ENCODE measurements around the gene SHF.
A peak's percentile ranks its signal among the peaks of the same experiment; 100 is the strongest.

SHF gene

GRCh38 chr15:45179221-45179985 is 8.4 kb downstream of the SHF start:
- Histone ChIP-seq H3K4me1 (ENCODE audit: control insufficient read depth, insufficient read depth, low read length) (peaks cover 14% of the 10 kb centered on the region), H3K9me3 (ENCODE audit: control insufficient read depth, insufficient read depth, low read length) (no peaks in the 10 kb centered on the region), H3K36me3 (ENCODE audit: control insufficient read depth, insufficient read depth, low read length) (peaks cover 3% of the 10 kb centered on the region), H3K27me3 (ENCODE audit: control insufficient read depth, insufficient read depth, low read length) (no peaks in the 10 kb centered on the region), H3K4me3 (ENCODE audit: low read depth, low read length) (no peak overlapping the region), H3K9ac (ENCODE audit: low read depth, low read length) (no peak overlapping the region)

DNA sequence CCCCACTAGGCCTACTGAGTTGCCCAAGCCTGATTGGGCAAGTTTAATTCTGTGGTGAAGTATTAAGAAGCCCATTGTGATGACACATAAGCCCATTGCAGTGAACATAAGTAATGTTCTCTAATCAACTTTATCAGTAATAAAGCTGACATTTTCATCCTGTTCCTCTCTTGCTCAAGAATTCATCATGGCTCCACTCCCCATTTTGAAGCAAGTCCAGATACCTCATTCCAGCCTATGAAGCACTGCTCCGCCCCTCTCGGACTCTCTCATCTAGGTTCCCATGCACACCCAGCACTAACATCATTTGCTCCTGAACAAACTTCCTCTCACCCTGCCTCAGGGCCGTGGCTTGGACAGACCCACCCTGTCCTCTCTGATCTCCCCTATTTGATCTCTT is 10.5 kb downstream of the SHF start:
- H3K9me3 ChIP-seq (ENCODE audit: control insufficient read depth, insufficient read depth, low read length): no peaks in the 10 kb centered on the region
- peaks cover 3% of the 10 kb centered on the region for H3K36me3 ChIP-seq (ENCODE audit: control insufficient read depth, insufficient read depth, low read length)
- peaks cover 8% of the 10 kb centered on the region for H3K4me1 ChIP-seq (ENCODE audit: control insufficient read depth, insufficient read depth, low read length)
- no peaks in the 10 kb centered on the region for H3K27me3 ChIP-seq (ENCODE audit: control insufficient read depth, insufficient read depth, low read length)
- H3K4me3 ChIP-seq (ENCODE audit: low read depth, low read length): no peak overlapping the region
- no peak overlapping the region for H3K9ac ChIP-seq (ENCODE audit: low read depth, low read length)

DNA sequence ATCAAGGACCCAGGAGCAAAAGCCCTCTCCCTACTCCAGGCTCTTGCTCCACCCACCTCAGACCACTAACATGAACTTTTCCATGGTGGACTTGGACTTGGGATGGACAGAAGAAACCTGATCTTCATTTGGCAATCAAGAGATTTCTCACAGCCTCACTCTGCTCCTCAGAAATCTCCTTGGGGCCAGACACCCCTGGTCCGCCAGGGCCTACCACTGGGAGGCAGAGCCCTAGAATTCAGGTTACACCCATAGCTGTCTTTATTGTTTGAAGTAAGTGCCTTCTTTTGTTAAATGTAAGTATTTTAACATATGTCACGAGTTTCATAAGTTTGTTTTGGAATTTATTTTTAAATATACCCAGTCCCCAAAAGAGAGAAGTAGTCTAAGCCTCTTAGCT is 13.2 kb downstream of the SHF start:
- Histone ChIP-seq H3K4me1 (ENCODE audit: control insufficient read depth, insufficient read depth, low read length) (peaks cover 3% of the 10 kb centered on the region), H3K9me3 (ENCODE audit: control insufficient read depth, insufficient read depth, low read length) (no peaks in the 10 kb centered on the region), H3K27me3 (ENCODE audit: control insufficient read depth, insufficient read depth, low read length) (no peaks in the 10 kb centered on the region), H3K36me3 (ENCODE audit: control insufficient read depth, insufficient read depth, low read length) (peaks cover 3% of the 10 kb centered on the region), H3K4me3 (ENCODE audit: low read depth, low read length) (no peak overlapping the region), H3K9ac (ENCODE audit: low read depth, low read length) (no peak overlapping the region)

- H3K4me1 ChIP-seq (ENCODE audit: control insufficient read depth, insufficient read depth, low read length): peaks cover 6% of the 10 kb centered on the region
- H3K36me3 ChIP-seq (ENCODE audit: control insufficient read depth, insufficient read depth, low read length): peaks cover 3% of the 10 kb centered on the region
- H3K9ac ChIP-seq (ENCODE audit: low read depth, low read length): no peak overlapping the region
- H3K27me3 ChIP-seq (ENCODE audit: control insufficient read depth, insufficient read depth, low read length): no peaks in the 10 kb centered on the region
- no peaks in the 10 kb centered on the region for H3K9me3 ChIP-seq (ENCODE audit: control insufficient read depth, insufficient read depth, low read length)
- no peak overlapping the region for H3K4me3 ChIP-seq (ENCODE audit: low read depth, low read length)
Observed at GRCh38 chr15:45174069-45174468, 13.7 kb downstream of the SHF start.

DNA sequence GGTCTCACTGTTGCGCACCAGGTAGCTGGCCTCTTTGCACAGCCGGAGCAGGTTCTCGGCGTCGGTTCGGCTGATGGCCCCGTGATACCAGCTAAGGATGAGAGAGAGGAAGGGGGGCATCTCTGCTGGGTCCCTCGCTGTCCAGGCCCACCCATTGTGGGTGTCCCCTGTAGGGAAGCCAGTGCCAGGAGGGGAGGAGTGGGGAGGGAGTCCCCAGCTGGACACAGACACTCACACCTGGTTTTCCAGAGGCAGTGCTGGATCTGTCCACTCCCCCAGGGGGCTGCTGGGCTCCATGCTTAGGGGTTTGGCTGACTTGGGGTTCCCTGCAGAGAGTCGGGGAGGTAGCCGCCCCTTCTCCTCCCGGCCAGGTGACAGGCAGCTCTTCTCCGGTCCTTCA is 15.9 kb downstream of the SHF start:
- Histone ChIP-seq H3K9ac (ENCODE audit: low read depth, low read length) (no peak overlapping the region), H3K36me3 (ENCODE audit: control insufficient read depth, insufficient read depth, low read length) (no peaks in the 10 kb centered on the region), H3K4me1 (ENCODE audit: control insufficient read depth, insufficient read depth, low read length) (peaks cover 8% of the 10 kb centered on the region), H3K9me3 (ENCODE audit: control insufficient read depth, insufficient read depth, low read length) (no peaks in the 10 kb centered on the region), H3K4me3 (ENCODE audit: low read depth, low read length) (no peak overlapping the region), H3K27me3 (ENCODE audit: control insufficient read depth, insufficient read depth, low read length) (no peaks in the 10 kb centered on the region)

DNA sequence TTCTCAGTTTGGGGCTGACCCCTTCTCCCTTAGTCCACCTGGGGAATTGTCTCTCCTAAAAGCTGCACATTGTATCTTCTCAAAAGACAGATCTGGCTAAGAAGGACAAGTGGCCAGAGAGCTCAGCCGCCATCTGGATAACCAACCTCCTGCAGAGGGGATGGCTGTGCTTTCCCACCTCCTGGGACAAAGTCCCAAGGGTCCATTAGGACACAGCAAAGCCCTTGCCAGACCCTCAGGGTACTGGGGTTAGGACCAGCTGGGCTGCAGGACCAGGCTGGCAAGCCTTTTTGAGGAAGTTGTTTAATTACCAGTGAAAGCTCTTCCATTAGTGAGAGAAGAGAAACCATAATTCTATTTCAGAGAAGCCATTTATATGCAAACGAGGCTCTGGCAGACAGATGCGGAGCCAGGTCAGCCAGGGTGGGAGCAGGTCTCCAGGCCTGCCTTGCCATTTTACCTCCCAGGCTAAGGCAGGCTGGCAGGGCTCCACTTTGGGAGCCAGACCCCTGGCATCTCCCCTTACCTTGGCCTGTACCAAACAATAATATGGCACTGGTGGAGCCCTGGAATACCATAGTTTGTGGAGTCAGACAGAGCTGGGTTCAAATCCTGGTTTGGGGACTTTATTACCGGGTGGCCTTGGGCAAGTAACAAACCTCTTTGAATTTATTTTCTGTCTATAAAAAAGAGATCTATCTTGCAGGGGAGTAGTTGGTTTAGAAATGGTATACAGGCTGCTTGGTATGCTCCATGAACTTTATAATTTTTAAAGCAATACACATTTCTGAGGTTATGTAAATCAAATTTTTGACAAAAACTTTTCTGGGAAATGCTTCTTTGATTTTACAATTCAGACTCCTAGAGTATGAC is 17.9 kb downstream of the SHF start:
- Histone ChIP-seq H3K27me3 (ENCODE audit: control insufficient read depth, insufficient read depth, low read length) (no peaks in the 10 kb centered on the region), H3K9ac (ENCODE audit: low read depth, low read length) (no peak overlapping the region), H3K4me3 (ENCODE audit: low read depth, low read length) (no peak overlapping the region), H3K9me3 (ENCODE audit: control insufficient read depth, insufficient read depth, low read length) (no peaks in the 10 kb centered on the region), H3K4me1 (ENCODE audit: control insufficient read depth, insufficient read depth, low read length) (peaks cover 8% of the 10 kb centered on the region), H3K36me3 (ENCODE audit: control insufficient read depth, insufficient read depth, low read length) (no peaks in the 10 kb centered on the region)

- Histone ChIP-seq H3K4me1 (ENCODE audit: control insufficient read depth, insufficient read depth, low read length) (peaks cover 8% of the 10 kb centered on the region), H3K27me3 (ENCODE audit: control insufficient read depth, insufficient read depth, low read length) (no peaks in the 10 kb centered on the region), H3K4me3 (ENCODE audit: low read depth, low read length) (no peak overlapping the region), H3K9me3 (ENCODE audit: control insufficient read depth, insufficient read depth, low read length) (no peaks in the 10 kb centered on the region), H3K36me3 (ENCODE audit: control insufficient read depth, insufficient read depth, low read length) (no peaks in the 10 kb centered on the region), H3K9ac (ENCODE audit: low read depth, low read length) (no peak overlapping the region)
Observed at GRCh38 chr15:45168751-45169551, 18.8 kb downstream of the SHF start.

DNA sequence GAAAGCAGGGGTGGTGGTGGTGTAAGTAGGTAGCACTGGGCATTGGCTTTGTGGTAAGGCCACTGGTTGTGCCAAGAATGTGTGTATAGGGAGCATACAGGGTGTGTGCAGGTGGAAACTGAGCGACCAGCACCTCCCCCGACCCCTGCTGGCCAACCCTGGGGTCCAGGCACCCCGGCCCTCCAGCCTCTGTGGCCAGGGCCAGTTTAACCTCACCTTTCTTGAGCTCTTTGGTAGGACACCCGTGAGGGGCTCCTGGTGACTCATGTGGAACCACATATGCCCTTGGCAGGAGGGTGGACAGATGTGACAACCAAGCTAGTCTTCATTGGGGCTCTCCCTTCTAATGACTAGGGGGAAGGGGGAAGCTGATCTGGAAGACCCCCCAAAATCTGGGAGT is 19.5 kb downstream of the SHF start:
- Histone ChIP-seq H3K36me3 (ENCODE audit: control insufficient read depth, insufficient read depth, low read length) (no peaks in the 10 kb centered on the region), H3K27me3 (ENCODE audit: control insufficient read depth, insufficient read depth, low read length) (no peaks in the 10 kb centered on the region), H3K4me1 (ENCODE audit: control insufficient read depth, insufficient read depth, low read length) (peaks cover 8% of the 10 kb centered on the region), H3K9ac (ENCODE audit: low read depth, low read length) (no peak overlapping the region), H3K9me3 (ENCODE audit: control insufficient read depth, insufficient read depth, low read length) (no peaks in the 10 kb centered on the region), H3K4me3 (ENCODE audit: low read depth, low read length) (no peak overlapping the region)

GRCh38 chr15:45167631-45168205 is 20.0 kb downstream of the SHF start:
- Histone ChIP-seq H3K27me3 (ENCODE audit: control insufficient read depth, insufficient read depth, low read length) (no peaks in the 10 kb centered on the region), H3K4me3 (ENCODE audit: low read depth, low read length) (peak overlapping the region; percentile 68), H3K9me3 (ENCODE audit: control insufficient read depth, insufficient read depth, low read length) (no peaks in the 10 kb centered on the region), H3K9ac (ENCODE audit: low read depth, low read length) (no peak overlapping the region), H3K36me3 (ENCODE audit: control insufficient read depth, insufficient read depth, low read length) (no peaks in the 10 kb centered on the region), H3K4me1 (ENCODE audit: control insufficient read depth, insufficient read depth, low read length) (peaks cover 8% of the 10 kb centered on the region)

DNA sequence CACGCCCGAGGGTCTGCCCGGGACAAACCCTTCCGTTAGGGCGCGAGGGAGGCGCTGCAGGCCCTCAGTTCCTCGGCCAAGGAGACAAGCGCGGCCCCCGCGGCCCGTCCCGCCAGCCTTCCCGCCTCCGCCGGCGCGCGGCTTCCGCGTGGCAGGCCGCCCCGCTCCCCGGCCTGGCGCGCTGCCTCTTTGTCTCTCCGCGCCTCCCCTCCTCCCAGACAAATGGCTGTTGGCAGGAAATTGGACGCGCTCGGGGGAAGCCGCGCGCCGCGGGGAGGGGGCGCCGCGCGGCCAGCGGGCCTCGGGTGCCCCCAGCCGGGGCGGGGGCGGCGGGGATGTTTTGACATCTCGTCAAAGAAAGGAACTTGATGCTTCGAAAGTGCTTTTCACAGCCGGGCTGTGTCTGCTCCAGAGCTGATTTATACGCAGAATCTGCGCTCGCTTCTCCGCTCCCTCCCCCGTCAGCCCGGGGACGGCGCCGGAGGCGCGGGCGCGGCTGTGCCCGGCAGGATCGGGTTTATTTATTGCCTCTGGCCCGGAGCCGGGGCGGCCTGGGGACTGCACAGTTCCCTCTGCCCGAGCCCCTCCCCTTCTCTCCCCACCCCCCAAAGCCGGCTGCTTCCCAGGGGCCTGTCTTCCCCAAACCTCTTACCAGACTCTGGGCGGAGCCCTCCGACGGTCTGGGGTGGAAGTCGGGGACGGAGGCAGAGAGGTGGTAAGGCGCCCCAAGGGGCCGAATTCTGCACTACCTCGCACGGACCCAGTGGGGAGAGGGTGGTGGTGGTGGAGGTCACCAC is 20.7 kb downstream of the SHF start:
- Histone ChIP-seq H3K9me3 (ENCODE audit: control insufficient read depth, insufficient read depth, low read length) (no peaks in the 10 kb centered on the region), H3K36me3 (ENCODE audit: control insufficient read depth, insufficient read depth, low read length) (no peaks in the 10 kb centered on the region), H3K4me3 (ENCODE audit: low read depth, low read length) (peak overlapping the region; percentile 68), H3K27me3 (ENCODE audit: control insufficient read depth, insufficient read depth, low read length) (no peaks in the 10 kb centered on the region), H3K9ac (ENCODE audit: low read depth, low read length) (peak overlapping the region; percentile 61), H3K4me1 (ENCODE audit: control insufficient read depth, insufficient read depth, low read length) (peaks cover 8% of the 10 kb centered on the region)

- Histone ChIP-seq H3K4me1 (ENCODE audit: control insufficient read depth, insufficient read depth, low read length) (peaks cover 8% of the 10 kb centered on the region), H3K36me3 (ENCODE audit: control insufficient read depth, insufficient read depth, low read length) (no peaks in the 10 kb centered on the region), H3K27me3 (ENCODE audit: control insufficient read depth, insufficient read depth, low read length) (no peaks in the 10 kb centered on the region), H3K9ac (ENCODE audit: low read depth, low read length) (no peak overlapping the region), H3K4me3 (ENCODE audit: low read depth, low read length) (no peak overlapping the region), H3K9me3 (ENCODE audit: control insufficient read depth, insufficient read depth, low read length) (no peaks in the 10 kb centered on the region)
Observed at GRCh38 chr15:45165536-45165935, 22.2 kb downstream of the SHF start.
